HEK293T (cell line): Measurements from ENCODE around the gene TFF1.

ENCODE experiments used
- CTCF ChIA-PET: fragments of 350-600 bp; formaldehyde crosslinking; extraction: SDS; loops from one replicate; lab custom pipeline; 2021; ENCODE audit warnings: antibody characterized with exemption, inconsistent platforms; lab: Yijun Ruan, JAX
- POLR2A ChIA-PET: fragments of 350-600 bp; formaldehyde crosslinking; extraction: SDS; loops from one replicate; lab custom pipeline; 2020; ENCODE audit warnings: antibody characterized with exemption, inconsistent platforms; lab: Yijun Ruan, JAX
- DNase-seq: peaks from one replicate; pipeline ENCODE4 v3.0.0; 2012; ENCODE audit warnings: mixed read lengths; ENCODE audit errors: extremely low spot score
- ARNT ChIP-seq: fragments of 450-650 bp; IDR thresholded peaks from 2 replicates; pipeline ENCODE4 v1.6.1; 2017; ENCODE audit warnings: mild to moderate bottlenecking
- BHLHE40 ChIP-seq: fragments of 450-650 bp; IDR thresholded peaks from 2 replicates; pipeline ENCODE4 v1.6.1; 2016; ENCODE audit warnings: mild to moderate bottlenecking, moderate library complexity, borderline replicate concordance
- CTBP1 ChIP-seq: fragments of 450-650 bp; IDR thresholded peaks from 2 replicates; pipeline ENCODE4 v1.6.1; 2016; ENCODE audit warnings: borderline replicate concordance
- ELF4 ChIP-seq: fragments of 450-650 bp; IDR thresholded peaks from 2 replicates; pipeline ENCODE4 v1.6.1; 2017; ENCODE audit warnings: antibody characterized with exemption
- FOXA1 ChIP-seq: fragments of 450-650 bp; IDR thresholded peaks from 2 replicates; pipeline ENCODE4 v1.6.1; 2016; ENCODE audit warnings: mild to moderate bottlenecking
- FOXK2 ChIP-seq: fragments of 450-650 bp; IDR thresholded peaks from 2 replicates; pipeline ENCODE4 v1.6.1; 2016; ENCODE audit warnings: mild to moderate bottlenecking
- FOXM1 ChIP-seq: fragments of 450-650 bp; IDR thresholded peaks from 2 replicates; pipeline ENCODE4 v1.6.1; 2017; ENCODE audit warnings: mild to moderate bottlenecking, borderline replicate concordance
- HDGF ChIP-seq: fragments of 450-650 bp; IDR thresholded peaks from 2 replicates; pipeline ENCODE4 v1.6.1; 2017; ENCODE audit warnings: antibody characterized with exemption, borderline replicate concordance
- L3MBTL2 ChIP-seq: fragments of 450-650 bp; conservative IDR thresholded peaks from 2 replicates; pipeline ENCODE4 v1.6.1; 2016; ENCODE audit warnings: mild to moderate bottlenecking
- LEF1 ChIP-seq: fragments of 450-650 bp; IDR thresholded peaks from 2 replicates; pipeline ENCODE4 v1.6.1; 2017; ENCODE audit warnings: mild to moderate bottlenecking, borderline replicate concordance
- NFRKB ChIP-seq: fragments of 450-650 bp; IDR thresholded peaks from 2 replicates; pipeline ENCODE4 v1.6.1; 2016; ENCODE audit warnings: mild to moderate bottlenecking, moderate library complexity
- PKNOX1 ChIP-seq: fragments of 450-650 bp; IDR thresholded peaks from 2 replicates; pipeline ENCODE4 v1.6.1; 2016
- SP1 ChIP-seq: fragments of 450-650 bp; IDR thresholded peaks from 2 replicates; pipeline ENCODE4 v1.6.1; 2017
- SUZ12 ChIP-seq: fragments of 450-650 bp; IDR thresholded peaks from 2 replicates; pipeline ENCODE4 v1.6.1; 2016; ENCODE audit warnings: mild to moderate bottlenecking
- TARDBP ChIP-seq: fragments of 450-650 bp; IDR thresholded peaks from 2 replicates; pipeline ENCODE4 v1.6.1; 2016
- ZNF384 ChIP-seq: fragments of 450-650 bp; IDR thresholded peaks from 2 replicates; pipeline ENCODE4 v1.6.1; 2016

TFF1 gene

DNA sequence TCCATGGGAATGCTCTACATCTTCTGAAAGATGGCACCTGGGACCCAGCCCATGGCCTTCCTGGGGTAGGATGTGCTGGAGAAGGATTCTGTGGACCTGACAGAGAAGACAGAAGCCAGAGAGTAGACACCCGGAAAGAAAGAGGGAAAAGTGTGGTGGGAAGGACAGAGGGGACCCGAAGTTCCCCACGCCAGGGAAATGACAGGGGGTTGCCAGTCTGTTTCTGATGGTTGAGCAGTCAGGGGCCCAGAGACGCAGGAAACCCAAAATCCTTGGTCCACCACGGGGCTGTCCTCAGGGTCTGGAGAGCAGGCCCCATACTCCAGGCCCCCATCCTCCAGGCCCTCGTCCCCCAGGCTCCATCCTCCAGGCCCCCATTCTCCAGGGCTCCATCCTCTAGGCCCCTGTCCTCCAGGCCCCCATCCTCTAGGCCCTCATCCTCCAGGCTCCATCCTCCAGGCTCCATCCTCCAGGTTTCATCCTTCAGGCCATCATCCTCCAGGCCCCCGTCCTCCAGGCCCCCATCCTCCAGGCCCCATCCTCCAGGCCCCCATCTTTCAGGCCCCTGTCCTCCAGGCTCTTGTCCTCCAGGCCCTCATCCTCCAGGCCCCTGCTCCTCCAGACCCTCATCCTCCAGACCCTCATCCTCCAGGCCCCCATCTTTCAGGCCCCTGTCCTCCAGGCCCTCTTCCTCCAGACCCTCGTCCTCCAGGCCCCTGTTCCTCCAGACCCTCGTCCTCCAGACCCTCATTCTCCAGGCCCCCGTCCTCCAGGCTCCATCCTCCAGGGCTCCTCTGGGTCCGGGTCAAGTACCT, 14.5 kb downstream of the TFF1 start:
- CTCF ChIA-PET, result no interaction called here

GRCh38 chr21:42350927-42351426, 15.4 kb downstream of the TFF1 start, which contains the start of gene TFF2:
TSS of gene TFF2 (minus strand) at chr21:42350994. CDS start at chr21:42350957, 37 bp downstream.
- POLR2A ChIA-PET, result no interaction called here
- TF ChIP-seq FOXM1 (no peak), ARNT (no peak), FOXA1 (no peak), FOXK2 (no peak), BHLHE40 (no peak), ZNF384 (no peak), SUZ12 (no peak), PKNOX1 (no peak), HDGF (no peak), ELF4 (no peak), LEF1 (no peak), CTBP1 (no peak), TARDBP (no peak)
- CTCF ChIA-PET, result no interaction called here
- DNase-seq, result no peak

More for the DNA sequence above, 14.5 kb downstream of the TFF1 start:
- no peak for DNase-seq
- POLR2A ChIA-PET, result no interaction called here
- TF ChIP-seq ZNF384 (no peak), BHLHE40 (no peak), ELF4 (no peak), SP1 (no peak), SUZ12 (no peak), PKNOX1 (no peak), ARNT (no peak), L3MBTL2 (no peak), NFRKB (no peak), TARDBP (no peak)

GRCh38 chr21:42350318-42350910, 15.9 kb downstream of the TFF1 start:
- CTCF ChIA-PET, result no interaction called here
- DNase-seq, result no peak
- POLR2A ChIA-PET, result no interaction called here
- no peak for TF ChIP-seq L3MBTL2
- no peak for TF ChIP-seq NFRKB
- no peak for TF ChIP-seq ARNT
- TF ChIP-seq FOXK2, result no peak

GRCh38 chr21:42349420-42350317, 16.7 kb downstream of the TFF1 start:
- CTCF ChIA-PET, result no interaction called here
- DNase-seq, result no peak
- no peak for TF ChIP-seq TARDBP
- no peak for TF ChIP-seq NFRKB
- no peak for TF ChIP-seq HDGF
- TF ChIP-seq FOXM1, result no peak
- no peak for TF ChIP-seq LEF1
- no peak for TF ChIP-seq FOXK2
- no peak for TF ChIP-seq ELF4
- POLR2A ChIA-PET, result no interaction called here

DNA sequence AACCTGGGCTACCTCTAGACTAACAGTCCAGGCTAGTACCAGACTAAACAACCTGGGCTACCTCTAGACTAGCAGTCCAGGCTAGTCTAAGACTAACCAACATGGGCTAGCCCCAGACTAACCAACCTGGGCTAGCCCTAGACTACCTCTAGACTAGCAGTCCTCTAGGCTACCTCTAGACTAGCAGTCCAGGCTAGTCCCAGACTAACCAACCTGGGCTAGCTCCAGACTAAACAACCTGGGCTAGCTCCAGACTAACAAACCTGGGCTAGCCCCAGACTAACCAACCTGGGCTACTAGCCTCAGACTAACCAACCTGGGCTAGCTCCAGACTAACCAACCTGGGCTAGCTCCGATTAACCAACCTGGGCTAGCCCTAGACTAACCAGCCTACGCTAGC, 17.6 kb downstream of the TFF1 start:
- POLR2A ChIA-PET, result no interaction called here
- no peak for TF ChIP-seq ZNF384
- no peak for TF ChIP-seq FOXA1
- no peak for TF ChIP-seq BHLHE40
- TF ChIP-seq TARDBP, result no peak
- TF ChIP-seq FOXM1, result no peak
- TF ChIP-seq NFRKB, result no peak
- TF ChIP-seq SUZ12, result no peak
- no peak for TF ChIP-seq ARNT
- TF ChIP-seq FOXK2, result no peak
- TF ChIP-seq ELF4, result no peak
- TF ChIP-seq L3MBTL2, result no peak
- TF ChIP-seq CTBP1, result no peak
- no peak for TF ChIP-seq PKNOX1
- TF ChIP-seq LEF1, result no peak
- TF ChIP-seq HDGF, result no peak
- no peak for DNase-seq
- CTCF ChIA-PET, result no interaction called here
